Testis (tissue), 3 donors: ENCODE data around the gene MAN1A2. TPM values are rescaled to one million over a fixed set of nuclear protein-coding genes. Genes with fewer than 3 reads are reported as not detected.

Source experiments
- DNase-seq: peaks from one replicate; pipeline ENCODE4 v3.0.0-alpha.2; 2019
- H3K27ac ChIP-seq, 2 donors: fragments of 200-600 bp; sonication (generic); one replicate each; pipeline ENCODE4 v1.5.1; 2019
- H3K27me3 ChIP-seq: fragments of 200-600 bp; sonication (generic); one replicate; pipeline ENCODE4 v1.5.1; 2019
- H3K36me3 ChIP-seq: fragments of 200-600 bp; sonication (generic); one replicate; pipeline ENCODE4 v1.5.1; 2017; ENCODE audit warnings: low read depth; ENCODE audit errors: missing control alignments
- H3K4me1 ChIP-seq: fragments of 200-600 bp; sonication (generic); one replicate; pipeline ENCODE4 v1.5.1; 2019
- H3K4me3 ChIP-seq, 2 donors: fragments of 200-600 bp; sonication (generic); one replicate each; pipeline ENCODE4 v1.5.1; 2017 to 2019
- H3K9me3 ChIP-seq: fragments of 200-600 bp; sonication (generic); one replicate; pipeline ENCODE4 v1.5.1; 2017
- CTCF ChIP-seq, 3 experiments: fragments of 450-650 bp in 2 of 3; fragments of 200-600 bp in 1 of 3; sonication (generic) in 1 of 3; IDR thresholded peaks; one replicate each; pipeline ENCODE4 v1.5.1; 2016 to 2019; ENCODE audit warnings: antibody characterized with exemption in 3 of 3, mild to moderate bottlenecking in 2 of 3, moderate library complexity in 1 of 3
- POLR2A ChIP-seq: fragments of 450-650 bp; IDR thresholded peaks from one replicate; pipeline ENCODE4 v1.6.1; 2017; ENCODE audit warnings: antibody characterized with exemption, mild to moderate bottlenecking, moderate library complexity
- WGBS, 2 donors: methylation state at CpG; one replicate each; pipeline ENCODE4 v1.1.5; 2018; 5-methylcytosine and 5-hydroxymethylcytosine counted together
- intact Hi-C: fragments of 100-400 bp; cut with DNase I; formaldehyde crosslinking; loops from one replicate; pipeline ENCODE4 v1.15.1; 2023; ENCODE audit warnings: low total_unique reads
- polyA plus RNA-seq: library from polyadenylated mRNA; stranded (reverse); fragments of 350-450 nt; fragmentation: Illumina TruSeq; extraction: RNeasy Lipid Tissue Mini Kit (QIAGEN cat#74804); gene quantifications from one replicate; pipeline ENCODE4 v1.2.3, GENCODE V29; 2014; ENCODE audit warnings: low read depth, low replicate concordance; ENCODE audit not compliant: insufficient read depth
- total RNA-seq, 2 donors: library from RNA; depleted of rRNA; stranded (reverse); fragments of >200 nt; gene quantifications; one replicate each; pipeline ENCODE4 v1.2.3, GENCODE V29; 2016

MAN1A2 gene
- total and polyA plus RNA-seq, 3 donors from 2014 or later, result 15.0 to 69.5 (median 64.3) TPM

DNA sequence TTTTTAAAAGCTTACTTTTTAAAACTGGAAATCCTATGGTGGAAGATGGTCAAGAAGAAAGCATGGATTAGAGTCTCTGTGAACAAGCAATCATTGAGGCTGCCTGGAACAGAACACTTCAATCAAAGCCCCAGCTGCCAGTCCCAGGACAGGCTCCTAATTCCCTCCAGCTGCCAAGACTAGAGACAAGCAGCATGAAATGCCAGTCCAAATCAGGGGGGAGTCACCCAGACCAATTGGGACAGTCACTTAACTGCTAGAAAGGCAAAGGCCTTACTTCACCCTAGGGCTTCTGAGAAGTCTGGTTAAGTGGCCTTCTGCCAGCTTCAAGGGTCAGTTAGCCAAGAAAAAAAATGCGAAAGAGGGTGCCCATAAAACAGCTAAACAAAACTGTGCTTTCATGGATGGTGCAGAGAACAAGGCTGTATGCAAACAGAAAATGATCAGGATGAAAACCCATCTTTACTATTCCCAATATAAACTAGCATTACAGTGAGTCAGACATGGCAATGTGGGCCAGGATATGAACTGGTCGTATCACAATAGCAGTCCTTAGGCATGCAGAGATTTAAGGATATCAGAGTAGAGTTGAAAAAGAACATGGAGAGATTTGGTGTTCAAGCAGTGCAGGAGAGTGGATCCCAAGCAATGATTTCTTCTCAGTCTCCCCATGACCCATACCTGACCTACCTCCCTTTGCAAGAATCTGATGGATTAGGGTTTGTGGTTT, 31.0 kb upstream of the MAN1A2 start:
- WGBS, 2 donors, result 44 to 46% methylated on average over 2 of the region's 2 CpGs
- H3K27ac ChIP-seq, result no peak overlapping the region

GRCh38 chr1:117339866-117340700, 27.2 kb upstream of the MAN1A2 start:
- WGBS, 2 donors, result 70 to 78% methylated on average over 6 of the region's 6 CpGs
- no peak overlapping the region for H3K27ac ChIP-seq
- no peak for DNase-seq
- no peaks in the 10 kb centered on the region for H3K9me3 ChIP-seq
- no peaks in the 10 kb centered on the region for H3K36me3 ChIP-seq
- no peaks in the 10 kb centered on the region for H3K27me3 ChIP-seq
- TF ChIP-seq POLR2A, result no peak
- no peak for TF ChIP-seq CTCF (IDR thresholded peaks at IDR 0.05)
- no peak overlapping the region for H3K4me3 ChIP-seq
- H3K4me1 ChIP-seq, result no peaks in the 10 kb centered on the region
- intact Hi-C loops, result no loop called here

More for the DNA sequence above, 31.0 kb upstream of the MAN1A2 start:
- no peaks in the 10 kb centered on the region for H3K9me3 ChIP-seq
- TF ChIP-seq POLR2A (no peak), CTCF (IDR thresholded peaks at IDR 0.05) (no peak)
- no peaks in the 10 kb centered on the region for H3K4me1 ChIP-seq
- intact Hi-C loops, result no loop called here
- no peak for DNase-seq
- no peaks in the 10 kb centered on the region for H3K27me3 ChIP-seq
- no peaks in the 10 kb centered on the region for H3K36me3 ChIP-seq
- no peak overlapping the region for H3K4me3 ChIP-seq

GRCh38 chr1:117341123-117341522, 26.1 kb upstream of the MAN1A2 start:
- Histone ChIP-seq H3K9me3 (no peaks in the 10 kb centered on the region), H3K4me1 (no peaks in the 10 kb centered on the region), H3K27me3 (no peaks in the 10 kb centered on the region), H3K27ac (no peak overlapping the region), H3K4me3 (no peak overlapping the region), H3K36me3 (no peaks in the 10 kb centered on the region)
- TF ChIP-seq POLR2A (no peak), CTCF (IDR thresholded peaks at IDR 0.05) (no peak)
- intact Hi-C loops, result no loop called here
- 90 to 95% methylated on average over 5 of the region's 5 CpGs for WGBS, 2 donors
- no peak for DNase-seq

- intact Hi-C loops, result no loop called here
- DNase-seq, result no peak
- Histone ChIP-seq H3K27ac (no peak overlapping the region), H3K27me3 (no peaks in the 10 kb centered on the region), H3K36me3 (no peaks in the 10 kb centered on the region), H3K4me1 (no peaks in the 10 kb centered on the region), H3K9me3 (no peaks in the 10 kb centered on the region), H3K4me3 (no peak overlapping the region)
- TF ChIP-seq POLR2A (no peak), CTCF (IDR thresholded peaks at IDR 0.05) (no peak)
- 89% methylated on average over 2 of the region's 2 CpGs for WGBS, 2 donors
Observed at GRCh38 chr1:117342397-117342796, 24.9 kb upstream of the MAN1A2 start.
